ENCODE results near the gene NFKBIL1. TPM values are rescaled to one million over a fixed set of nuclear protein-coding genes. Genes with fewer than 3 reads are reported as not detected.

Gene NFKBIL1
- polyA plus RNA-seq, 2 of the 4 experiments (the other 2 are of a cell fraction) = 5.2 to 9.0 TPM

GRCh38 chr6:31560697-31561058 lies 13.3 kb downstream of the NFKBIL1 start:
- ChIA-PET CTCF (interaction anchor here (1.4 to 3.7 kb wide), 4 partner anchors 10 to 67 kb away, joined by 4 to 10 read pairs (median 4); no protein-coding TSS in a partner anchor), POLR2A (no interaction called here)
- no peak for FAIRE-seq
- ATAC-seq = no peak; a peak in 1 of 6 replicates
- Histone ChIP-seq H3K9me3 (no peaks in the 10 kb centered on the region), H3K4me3 (no peak overlapping the region), H3K27ac (peak overlapping the region in 1 of 2 experiments; percentile 74; a peak in 2 of 6 replicates), H3K4me2 (peak overlapping the region; percentile 45), H3K4me1 (peaks cover 27% of the 10 kb centered on the region)
- no peak for TF ChIP-seq ELK1 (IDR thresholded peaks at IDR 0.05; ENCODE audit: low read depth, low read length)
- TF ChIP-seq NFE2L2 (conservative IDR thresholded peaks at IDR 0.05; ENCODE audit: low read length) = no peak
- no peak for TF ChIP-seq TP53 (CRISPR knock-in tag; IDR thresholded peaks at IDR 0.05)
- TF ChIP-seq MAZ (IDR thresholded peaks at IDR 0.05; ENCODE audit: borderline replicate concordance, low read depth, low read length) = no peak
- no peak for TF ChIP-seq HES2 (IDR thresholded peaks at IDR 0.05)
- no peak for TF ChIP-seq JUN (IDR thresholded peaks at IDR 0.05)
- TF ChIP-seq HMGXB4 (CRISPR knock-in tag; IDR thresholded peaks at IDR 0.05; ENCODE audit: borderline replicate concordance) = no peak
- TF ChIP-seq ZFP36 (IDR thresholded peaks at IDR 0.05; ENCODE audit: borderline replicate concordance, partially characterized antibody) = no peak
- no peak for TF ChIP-seq HDAC2 (IDR thresholded peaks at IDR 0.05)
- TF ChIP-seq BHLHE40 (IDR thresholded peaks at IDR 0.05; ENCODE audit: low read depth, low read length) = no peak
- TF ChIP-seq CHD4 (IDR thresholded peaks at IDR 0.05; ENCODE audit: borderline replicate concordance) = no peak
- no peak for TF ChIP-seq ATOH8 (CRISPR knock-in tag; IDR thresholded peaks at IDR 0.05; ENCODE audit: low read depth)
- no peak for TF ChIP-seq RFX5 (IDR thresholded peaks at IDR 0.05)
- TF ChIP-seq HOXA7 (CRISPR knock-in tag; IDR thresholded peaks at IDR 0.05) = no peak
- no peak for TF ChIP-seq POLR2A (IDR thresholded peaks at IDR 0.05; ENCODE audit: low read length)
- no peak for TF ChIP-seq TFCP2L1 (CRISPR knock-in tag; IDR thresholded peaks at IDR 0.05)
- TF ChIP-seq REST (IDR thresholded peaks at IDR 0.05) = no peak
- no peak for DNase-seq (ENCODE audit: low read depth in 1 of 2, low spot score in 1 of 2)

- ATAC-seq (no peak), DNase-seq (ENCODE audit: low read depth in 1 of 2, low spot score in 1 of 2) (no peak), FAIRE-seq (no peak)
- H3K4me3 ChIP-seq = no peak overlapping the region
- WGBS (ENCODE audit: missing lambda C conversion rate) = 78% methylated on average over 9 of the region's 9 CpGs
- H3K9me3 ChIP-seq = no peaks in the 10 kb centered on the region
- no peak overlapping the region for H3K27ac ChIP-seq
- H3K4me1 ChIP-seq = 0 out of 3 replicates have a peak, but pooled peaks cover 4% of the 10 kb centered on the region
- TF ChIP-seq HOXB13 (CRISPR knock-in tag; IDR thresholded peaks at IDR 0.05; ENCODE audit: low read depth) = no peak
- peak; percentile 51 for TF ChIP-seq MAFK (IDR thresholded peaks at IDR 0.05; ENCODE audit: partially characterized antibody)
- ChIA-PET CTCF (interaction anchor here (1.1 to 4.9 kb wide), 5 partner anchors 9 to 30 kb away, joined by 3 to 30 read pairs (median 5); partner anchors contain the start of gene LST1), POLR2A (no interaction called here)
- H3K4me2 ChIP-seq = no peak overlapping the region
These were observed 20.3 kb downstream of the NFKBIL1 start for GRCh38 chr6:31567531-31568370.
